ENCODE results near the gene CUTC.
"Not testable (repeated sequence)": the region's sequence is repeated elsewhere in the genome, so short reads cannot be mapped to it uniquely, and the experiment has no call there.

DNA sequence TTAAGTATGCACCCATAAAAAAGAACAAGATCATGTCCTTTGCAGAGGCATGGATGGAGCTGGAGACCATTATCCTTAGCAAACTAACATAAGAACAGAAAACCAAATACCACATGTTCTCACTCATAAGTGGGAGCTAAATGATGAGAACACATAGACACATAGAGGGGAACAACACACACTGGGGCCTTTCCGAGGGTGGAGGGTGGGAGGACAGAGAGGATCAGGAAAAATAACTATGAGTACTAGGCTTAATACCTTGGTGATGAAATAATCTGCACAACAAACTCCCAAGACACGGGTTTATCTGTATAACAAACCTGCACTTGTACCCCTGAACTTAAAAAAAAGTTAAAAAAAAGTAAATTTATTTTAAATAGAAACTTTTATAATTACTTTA, 14.1 kb downstream of the CUTC start:
- TF ChIP-seq, protein P1, sequence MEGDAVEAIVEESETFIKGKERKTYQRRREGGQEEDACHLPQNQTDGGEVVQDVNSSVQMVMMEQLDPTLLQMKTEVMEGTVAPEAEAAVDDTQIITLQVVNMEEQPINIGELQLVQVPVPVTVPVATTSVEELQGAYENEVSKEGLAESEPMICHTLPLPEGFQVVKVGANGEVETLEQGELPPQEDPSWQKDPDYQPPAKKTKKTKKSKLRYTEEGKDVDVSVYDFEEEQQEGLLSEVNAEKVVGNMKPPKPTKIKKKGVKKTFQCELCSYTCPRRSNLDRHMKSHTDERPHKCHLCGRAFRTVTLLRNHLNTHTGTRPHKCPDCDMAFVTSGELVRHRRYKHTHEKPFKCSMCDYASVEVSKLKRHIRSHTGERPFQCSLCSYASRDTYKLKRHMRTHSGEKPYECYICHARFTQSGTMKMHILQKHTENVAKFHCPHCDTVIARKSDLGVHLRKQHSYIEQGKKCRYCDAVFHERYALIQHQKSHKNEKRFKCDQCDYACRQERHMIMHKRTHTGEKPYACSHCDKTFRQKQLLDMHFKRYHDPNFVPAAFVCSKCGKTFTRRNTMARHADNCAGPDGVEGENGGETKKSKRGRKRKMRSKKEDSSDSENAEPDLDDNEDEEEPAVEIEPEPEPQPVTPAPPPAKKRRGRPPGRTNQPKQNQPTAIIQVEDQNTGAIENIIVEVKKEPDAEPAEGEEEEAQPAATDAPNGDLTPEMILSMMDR (IDR thresholded peaks at IDR 0.05): not testable (repeated sequence)
- not testable (repeated sequence) for TF ChIP-seq POLR2A (IDR thresholded peaks at IDR 0.05)

Data from suprapubic skin (tissue), 3 donors.